Right atrium auricular region (tissue), 2 donors: ENCODE data around the gene NSMCE1. TPM values are rescaled to one million over a fixed set of nuclear protein-coding genes. Genes with fewer than 3 reads are reported as not detected.

ENCODE experiments used
- DNase-seq: peaks from one replicate; pipeline ENCODE4 v3.0.0-alpha.2; 2019; ENCODE audit warnings: low spot score
- H3K27ac ChIP-seq, 2 donors: fragments of 200-600 bp; sonication (generic); 1 replicate in 1 of 2; 2 replicates in 1 of 2; pipeline ENCODE4 v1.5.1; 2016 to 2019
- H3K27me3 ChIP-seq, 2 donors: fragments of 200-600 bp; sonication (generic); one replicate each; pipeline versions ENCODE4 v1.5.1 to v1.6.0; 2017 to 2019
- H3K36me3 ChIP-seq: fragments of 200-600 bp; sonication (generic); one replicate; pipeline ENCODE4 v1.5.1; 2016
- H3K4me1 ChIP-seq, 2 donors: fragments of 200-600 bp; sonication (generic); one replicate each; pipeline versions ENCODE4 v1.5.1 to v1.6.0; 2017 to 2019
- H3K4me3 ChIP-seq, 2 donors: fragments of 200-600 bp; sonication (generic); 1 replicate in 1 of 2; 2 replicates in 1 of 2; pipeline ENCODE4 v1.5.1; 2017 to 2019; ENCODE audit warnings: mild to moderate bottlenecking in 1 of 2, moderate library complexity in 1 of 2
- H3K9me3 ChIP-seq, 2 donors: fragments of 200-600 bp; sonication (generic); one replicate each; pipeline ENCODE4 v1.5.1; 2019
- total RNA-seq, 2 donors: library from RNA; depleted of rRNA; stranded (reverse); fragments of >200 nt; gene quantifications; one replicate each; pipeline ENCODE4 v1.1.0, GENCODE V29; 2016
- TF ChIP-seq, protein P1 (sequence below), 2 donors: fragments of 200-600 bp; sonication (generic); IDR thresholded peaks; one replicate each; pipeline ENCODE4 v1.5.1; 2019; ENCODE audit warnings: antibody characterized with exemption in 2 of 2

Gene NSMCE1
- total RNA-seq, 2 donors from 2014 or later = 24.0 to 35.8 TPM

GRCh38 chr16:27304102-27304501, 35.5 kb upstream of the NSMCE1 start:
- no peak overlapping the region for H3K27ac ChIP-seq

DNA sequence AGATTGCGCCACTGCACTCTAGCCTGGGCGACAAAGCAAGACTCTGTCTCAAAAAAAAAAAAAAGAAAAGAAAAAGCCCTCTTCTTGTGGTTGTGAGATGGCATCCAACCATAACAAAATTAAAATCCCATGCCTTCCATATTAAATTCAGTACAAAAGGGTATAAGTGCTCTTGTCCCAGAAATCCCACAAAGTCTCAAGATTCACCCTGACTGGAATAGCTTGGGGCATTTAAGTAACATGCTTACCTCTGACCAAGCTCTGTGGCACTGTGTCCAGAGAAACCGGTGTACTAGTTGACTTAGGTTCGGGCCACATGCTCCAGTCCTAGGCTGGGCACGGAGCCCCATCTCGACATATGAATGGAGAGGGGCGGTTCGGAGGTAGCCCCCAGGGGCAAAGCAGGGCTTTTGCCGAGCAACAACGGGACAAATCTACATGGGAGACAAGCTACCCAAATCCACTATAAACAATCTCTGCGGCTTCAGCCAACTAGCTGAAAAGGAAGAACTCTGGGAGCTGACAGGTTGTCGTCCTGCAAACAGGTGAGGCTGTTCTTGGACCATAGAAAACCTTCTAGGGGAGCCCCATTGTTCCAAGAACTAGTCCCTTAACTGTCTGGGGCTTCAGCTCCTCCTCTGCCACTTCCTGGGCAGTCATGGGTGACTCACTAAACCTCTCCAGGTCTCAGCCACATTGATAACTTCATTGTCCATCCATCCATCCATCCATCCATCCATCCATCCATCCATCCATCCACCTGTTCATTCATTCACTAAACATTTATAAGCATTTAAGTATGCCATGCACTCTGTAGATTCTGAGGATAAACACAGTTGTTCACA, 34.9 kb upstream of the NSMCE1 start:
- no peak overlapping the region for H3K4me3 ChIP-seq
- H3K27me3 ChIP-seq = no peaks in the 10 kb centered on the region
- TF ChIP-seq, protein P1, sequence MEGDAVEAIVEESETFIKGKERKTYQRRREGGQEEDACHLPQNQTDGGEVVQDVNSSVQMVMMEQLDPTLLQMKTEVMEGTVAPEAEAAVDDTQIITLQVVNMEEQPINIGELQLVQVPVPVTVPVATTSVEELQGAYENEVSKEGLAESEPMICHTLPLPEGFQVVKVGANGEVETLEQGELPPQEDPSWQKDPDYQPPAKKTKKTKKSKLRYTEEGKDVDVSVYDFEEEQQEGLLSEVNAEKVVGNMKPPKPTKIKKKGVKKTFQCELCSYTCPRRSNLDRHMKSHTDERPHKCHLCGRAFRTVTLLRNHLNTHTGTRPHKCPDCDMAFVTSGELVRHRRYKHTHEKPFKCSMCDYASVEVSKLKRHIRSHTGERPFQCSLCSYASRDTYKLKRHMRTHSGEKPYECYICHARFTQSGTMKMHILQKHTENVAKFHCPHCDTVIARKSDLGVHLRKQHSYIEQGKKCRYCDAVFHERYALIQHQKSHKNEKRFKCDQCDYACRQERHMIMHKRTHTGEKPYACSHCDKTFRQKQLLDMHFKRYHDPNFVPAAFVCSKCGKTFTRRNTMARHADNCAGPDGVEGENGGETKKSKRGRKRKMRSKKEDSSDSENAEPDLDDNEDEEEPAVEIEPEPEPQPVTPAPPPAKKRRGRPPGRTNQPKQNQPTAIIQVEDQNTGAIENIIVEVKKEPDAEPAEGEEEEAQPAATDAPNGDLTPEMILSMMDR (IDR thresholded peaks at IDR 0.05) = no peak
- no peak overlapping the region for H3K27ac ChIP-seq
- no peaks in the 10 kb centered on the region for H3K9me3 ChIP-seq
- DNase-seq = no peak
- H3K36me3 ChIP-seq = no peaks in the 10 kb centered on the region
- no peaks in the 10 kb centered on the region for H3K4me1 ChIP-seq

More at GRCh38 chr16:27304102-27304501, 35.5 kb upstream of the NSMCE1 start:
- TF ChIP-seq, protein P1 (IDR thresholded peaks at IDR 0.05) = no peak
- Histone ChIP-seq H3K4me3 (no peak overlapping the region), H3K27me3 (no peaks in the 10 kb centered on the region), H3K36me3 (no peaks in the 10 kb centered on the region), H3K9me3 (no peaks in the 10 kb centered on the region), H3K4me1 (no peaks in the 10 kb centered on the region)
- no peak for DNase-seq

DNA sequence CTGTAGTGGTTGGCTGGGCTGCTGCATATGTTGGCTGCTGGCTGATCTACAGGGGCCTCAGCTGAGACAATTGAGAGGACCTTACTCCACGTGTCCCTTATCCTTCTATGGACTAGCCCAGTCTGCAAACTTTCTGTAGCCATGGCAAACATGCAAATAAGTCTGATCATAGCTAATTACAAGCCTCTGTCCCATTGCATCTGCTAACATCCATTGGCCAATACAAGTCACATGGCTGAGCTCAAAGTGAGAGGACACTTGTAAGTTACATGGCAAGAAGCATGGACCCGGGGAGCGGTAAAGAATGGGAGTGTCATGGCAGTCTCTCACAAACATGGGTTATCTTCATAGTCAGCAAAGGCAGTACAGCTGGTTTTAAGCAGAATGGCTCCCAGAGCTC, 33.6 kb upstream of the NSMCE1 start:
- no peaks in the 10 kb centered on the region for H3K27me3 ChIP-seq
- H3K4me3 ChIP-seq = no peak overlapping the region
- no peaks in the 10 kb centered on the region for H3K36me3 ChIP-seq
- H3K4me1 ChIP-seq = no peaks in the 10 kb centered on the region
- no peak overlapping the region for H3K27ac ChIP-seq
- H3K9me3 ChIP-seq = no peaks in the 10 kb centered on the region
- TF ChIP-seq, protein P1 (IDR thresholded peaks at IDR 0.05) = no peak
- DNase-seq = no peak

DNA sequence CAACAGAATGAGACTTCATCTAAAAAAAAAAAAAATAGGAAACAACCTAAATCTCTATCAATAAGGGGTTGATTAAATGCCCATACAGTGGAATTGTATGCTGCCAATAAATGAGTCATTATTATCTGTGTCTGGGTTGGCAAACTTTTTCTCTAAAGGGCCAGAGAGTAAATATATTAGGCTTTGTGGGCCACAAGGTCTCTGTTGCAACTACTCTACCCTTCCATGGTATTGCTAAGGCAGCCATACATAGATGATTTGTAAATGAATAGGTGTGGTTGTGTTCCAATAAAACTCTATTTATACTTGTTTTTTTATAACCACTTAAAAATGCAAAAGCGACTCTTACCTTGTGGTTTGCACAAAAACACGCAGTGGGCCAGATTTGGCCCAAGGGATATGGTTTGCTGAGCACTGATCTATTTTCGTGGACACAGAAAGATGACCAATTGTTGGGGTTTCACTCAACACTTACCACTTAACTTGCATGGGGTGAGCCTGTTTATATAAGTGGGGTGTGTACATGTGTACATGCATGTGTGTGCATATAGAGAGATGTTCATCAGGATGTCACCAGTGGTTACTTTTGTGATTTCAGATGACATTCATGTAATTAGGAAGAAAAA, 32.8 kb upstream of the NSMCE1 start:
- no peak overlapping the region for H3K27ac ChIP-seq
- H3K27me3 ChIP-seq = no peaks in the 10 kb centered on the region
- no peaks in the 10 kb centered on the region for H3K4me1 ChIP-seq
- H3K4me3 ChIP-seq = no peak overlapping the region
- TF ChIP-seq, protein P1 (IDR thresholded peaks at IDR 0.05) = no peak
- DNase-seq = no peak
- H3K36me3 ChIP-seq = no peaks in the 10 kb centered on the region
- H3K9me3 ChIP-seq = no peaks in the 10 kb centered on the region

- H3K9me3 ChIP-seq = no peaks in the 10 kb centered on the region
- DNase-seq = no peak
- H3K4me3 ChIP-seq = no peak overlapping the region
- H3K27me3 ChIP-seq = no peaks in the 10 kb centered on the region
- H3K36me3 ChIP-seq = no peaks in the 10 kb centered on the region
- no peaks in the 10 kb centered on the region for H3K4me1 ChIP-seq
- TF ChIP-seq, protein P1 (IDR thresholded peaks at IDR 0.05) = no peak
- no peak overlapping the region for H3K27ac ChIP-seq
Measured at GRCh38 chr16:27298132-27298531, 29.6 kb upstream of the NSMCE1 start.
